HepG2 (cell line): ENCODE measurements around the gene CIAO2B. TPM values are rescaled to one million over a fixed set of nuclear protein-coding genes. Genes with fewer than 3 reads are reported as not detected.

Experiments used
- ASH2L ChIP-seq: fragments of 300-600, 200-600 bp; sonication (generic); IDR thresholded peaks from 2 replicates; pipeline ENCODE4 v1.7.0; 2017; ENCODE audit warnings: low read depth, mild to moderate bottlenecking, moderate library complexity, mixed read lengths, low read length; ENCODE audit not compliant: insufficient read length
- JARID2 ChIP-seq: sonication (generic); formaldehyde crosslinking; IDR thresholded peaks from 2 replicates; pipeline ENCODE4 v1.8.1; 2023; ENCODE audit warnings: missing genetic modification reagents, inconsistent platforms; ENCODE audit not compliant: insufficient replicate concordance
- NR2C2 ChIP-seq: sonication (generic); formaldehyde crosslinking; IDR thresholded peaks from 2 replicates; pipeline ENCODE4 v1.4.0; 2020; ENCODE audit warnings: missing genetic modification reagents, mild to moderate bottlenecking, moderate library complexity, borderline replicate concordance
- SMAD3 ChIP-seq: sonication (generic); formaldehyde crosslinking; IDR thresholded peaks from 2 replicates; pipeline ENCODE4 v1.4.0; 2020; ENCODE audit warnings: missing genetic modification reagents
- SMC3 ChIP-seq: IDR thresholded peaks from 2 replicates; pipeline ENCODE4 v1.6.1; 2011; ENCODE audit warnings: low read length, improper control_type of control experiment
- SOX6 ChIP-seq, 2 experiments: fragments of 450-650 bp in 1 of 2; sonication (generic) in 1 of 2; formaldehyde crosslinking in 1 of 2; IDR thresholded peaks; 2 replicates each; pipeline versions ENCODE4 v1.4.0 to v1.6.1; 2017 to 2020; ENCODE audit warnings: antibody characterized with exemption in 1 of 2, mild to moderate bottlenecking in 1 of 2, missing genetic modification reagents in 1 of 2
- TBL1XR1 ChIP-seq: fragments of 150-350 bp; IDR thresholded peaks from 2 replicates; pipeline ENCODE4 v1.6.1; 2014; ENCODE audit warnings: borderline replicate concordance, low read length; ENCODE audit not compliant: partially characterized antibody
- ZC3H4 ChIP-seq: sonication (generic); formaldehyde crosslinking; IDR thresholded peaks from 2 replicates; pipeline ENCODE4 v1.4.0; 2020; ENCODE audit warnings: missing genetic modification reagents, borderline replicate concordance
- ZFX ChIP-seq: sonication (generic); formaldehyde crosslinking; IDR thresholded peaks from 2 replicates; pipeline ENCODE4 v1.4.0; 2020; ENCODE audit warnings: mild to moderate bottlenecking, low read depth, missing genetic modification reagents, moderate library complexity
- ZNF232 ChIP-seq: sonication (generic); formaldehyde crosslinking; IDR thresholded peaks from 2 replicates; pipeline ENCODE4 v1.4.0; 2020; ENCODE audit warnings: missing genetic modification reagents, borderline replicate concordance
- ZNF296 ChIP-seq: sonication (generic); formaldehyde crosslinking; conservative IDR thresholded peaks from 2 replicates; pipeline ENCODE4 v1.5.0; 2020; ENCODE audit warnings: mild to moderate bottlenecking, missing genetic modification reagents
- ZNF333 ChIP-seq: sonication (generic); formaldehyde crosslinking; IDR thresholded peaks from 2 replicates; pipeline ENCODE4 v1.4.0; 2020; ENCODE audit warnings: mild to moderate bottlenecking, missing genetic modification reagents, borderline replicate concordance
- ZNF34 ChIP-seq: sonication (generic); formaldehyde crosslinking; IDR thresholded peaks from 2 replicates; pipeline ENCODE4 v1.4.0; 2020; ENCODE audit warnings: mild to moderate bottlenecking, missing genetic modification reagents, borderline replicate concordance
- ZNF367 ChIP-seq: sonication (generic); formaldehyde crosslinking; IDR thresholded peaks from 2 replicates; pipeline ENCODE4 v1.4.0; 2020; ENCODE audit warnings: missing genetic modification reagents, borderline replicate concordance
- ZNF501 ChIP-seq: sonication (generic); formaldehyde crosslinking; IDR thresholded peaks from 2 replicates; pipeline ENCODE4 v1.5.1; 2020; ENCODE audit warnings: mild to moderate bottlenecking, moderate library complexity, missing genetic modification reagents
- ZNF562 ChIP-seq: sonication (generic); formaldehyde crosslinking; IDR thresholded peaks from 2 replicates; pipeline ENCODE4 v1.8.0; 2022; ENCODE audit warnings: missing genetic modification reagents, borderline replicate concordance
- ZNF646 ChIP-seq: sonication (generic); formaldehyde crosslinking; IDR thresholded peaks from 2 replicates; pipeline ENCODE4 v1.9.0; 2021; ENCODE audit warnings: mild to moderate bottlenecking, missing genetic modification reagents
- polyA plus RNA-seq, 8 experiments: library from polyadenylated mRNA; depleted of rRNA in 3 of 8; stranded (reverse) in 7 of 8; unstranded in 1 of 8; fragments of >200 nt; fragmentation: Illumina TruSeq in 4 of 8; extraction: Trizol in 4 of 8; gene quantifications; 2 replicates each; pipeline versions ENCODE4 v1.2.1 to v1.2.3, GENCODE V29; 2011 to 2016; ENCODE audit warnings: low read depth in 4 of 8, missing spikeins in 1 of 8, mixed read lengths in 1 of 8; ENCODE audit not compliant: insufficient read depth in 1 of 8
- total RNA-seq, 5 experiments: library from RNA; depleted of rRNA; stranded (reverse); fragments of >200 nt; fragmentation: Illumina TruSeq; extraction: Trizol; gene quantifications; 2 replicates each; pipeline ENCODE4 v1.2.3, GENCODE V29; 2016; ENCODE audit warnings: low read depth in 1 of 5
- TF ChIP-seq, protein P1 (sequence below): sonication (generic); formaldehyde crosslinking; IDR thresholded peaks from 2 replicates; pipeline ENCODE4 v1.5.0; 2020; ENCODE audit warnings: missing genetic modification reagents, mild to moderate bottlenecking, borderline replicate concordance
- TF ChIP-seq, protein P2 (sequence below): sonication (generic); formaldehyde crosslinking; conservative IDR thresholded peaks from 2 replicates; pipeline ENCODE4 v1.5.0; 2020; ENCODE audit warnings: missing genetic modification reagents

The CIAO2B gene
- total and polyA plus RNA-seq, 2 of the 13 experiments (the other 11 are each of a cell fraction or from before 2014, with no cell fraction given) = 157 to 293 TPM

- TF ChIP-seq ZNF646 (CRISPR knock-in tag) = no peak
- no peak for TF ChIP-seq ZNF562 (CRISPR knock-in tag)
- TF ChIP-seq, protein P1, sequence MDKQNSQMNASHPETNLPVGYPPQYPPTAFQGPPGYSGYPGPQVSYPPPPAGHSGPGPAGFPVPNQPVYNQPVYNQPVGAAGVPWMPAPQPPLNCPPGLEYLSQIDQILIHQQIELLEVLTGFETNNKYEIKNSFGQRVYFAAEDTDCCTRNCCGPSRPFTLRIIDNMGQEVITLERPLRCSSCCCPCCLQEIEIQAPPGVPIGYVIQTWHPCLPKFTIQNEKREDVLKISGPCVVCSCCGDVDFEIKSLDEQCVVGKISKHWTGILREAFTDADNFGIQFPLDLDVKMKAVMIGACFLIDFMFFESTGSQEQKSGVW (CRISPR knock-in tag) = no peak
- TF ChIP-seq ZNF367 = no peak
- peak; percentile 90 for TF ChIP-seq ZFX (CRISPR knock-in tag)
- TF ChIP-seq, protein P2, sequence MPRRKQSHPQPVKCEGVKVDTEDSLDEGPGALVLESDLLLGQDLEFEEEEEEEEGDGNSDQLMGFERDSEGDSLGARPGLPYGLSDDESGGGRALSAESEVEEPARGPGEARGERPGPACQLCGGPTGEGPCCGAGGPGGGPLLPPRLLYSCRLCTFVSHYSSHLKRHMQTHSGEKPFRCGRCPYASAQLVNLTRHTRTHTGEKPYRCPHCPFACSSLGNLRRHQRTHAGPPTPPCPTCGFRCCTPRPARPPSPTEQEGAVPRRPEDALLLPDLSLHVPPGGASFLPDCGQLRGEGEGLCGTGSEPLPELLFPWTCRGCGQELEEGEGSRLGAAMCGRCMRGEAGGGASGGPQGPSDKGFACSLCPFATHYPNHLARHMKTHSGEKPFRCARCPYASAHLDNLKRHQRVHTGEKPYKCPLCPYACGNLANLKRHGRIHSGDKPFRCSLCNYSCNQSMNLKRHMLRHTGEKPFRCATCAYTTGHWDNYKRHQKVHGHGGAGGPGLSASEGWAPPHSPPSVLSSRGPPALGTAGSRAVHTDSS (CRISPR knock-in tag) = no peak
- peak; percentile 48 for TF ChIP-seq ASH2L
- 0 out of 2 replicates have a peak, but pooled peaks have one; percentile 4 for TF ChIP-seq SMC3
- TF ChIP-seq ZNF333 = no peak
- TF ChIP-seq JARID2 (CRISPR knock-in tag) = no peak
- no peak for TF ChIP-seq ZNF501 (CRISPR knock-in tag)
- no peak for TF ChIP-seq ZNF296 (CRISPR knock-in tag)
- peak; percentile 49; the same call in 1 of the 2 replicates for TF ChIP-seq NR2C2
- TF ChIP-seq SOX6 (IDR thresholded peaks at IDR 0.05) = no peak
- peak; percentile 83 for TF ChIP-seq SOX6 (CRISPR knock-in tag; IDR thresholded peaks at IDR 0.05)
- TF ChIP-seq ZNF34 (CRISPR knock-in tag) = no peak
- no peak for TF ChIP-seq TBL1XR1
- TF ChIP-seq ZNF232 (CRISPR knock-in tag) = peak; percentile 83; the same call in 1 of the 2 replicates
- TF ChIP-seq ZC3H4 (CRISPR knock-in tag) = peak; percentile 52
- peak; percentile 78; the same call in 1 of the 2 replicates for TF ChIP-seq SMAD3
These were observed 28.3 kb downstream of the CIAO2B start (continued) for GRCh38 chr16:66905633-66906539.
